DND-41 (cell line): ENCODE data around the gene ZKSCAN4.

Experiments used
- EZH2 ChIP-seq: IDR thresholded peaks from 3 replicates; pipeline ENCODE4 v1.6.1; 2012; ENCODE audit warnings: borderline replicate concordance, low read depth, mild to moderate bottlenecking, moderate library complexity, low read length, inconsistent platforms; ENCODE audit not compliant: severe bottlenecking
- TF ChIP-seq, protein P1 (sequence below): IDR thresholded peaks from 2 replicates; pipeline ENCODE4 v1.5.1; 2012; ENCODE audit warnings: borderline replicate concordance, low read length, moderate library complexity, mild to moderate bottlenecking; ENCODE audit not compliant: poor library complexity, severe bottlenecking; ENCODE audit errors: extremely low read depth

DNA sequence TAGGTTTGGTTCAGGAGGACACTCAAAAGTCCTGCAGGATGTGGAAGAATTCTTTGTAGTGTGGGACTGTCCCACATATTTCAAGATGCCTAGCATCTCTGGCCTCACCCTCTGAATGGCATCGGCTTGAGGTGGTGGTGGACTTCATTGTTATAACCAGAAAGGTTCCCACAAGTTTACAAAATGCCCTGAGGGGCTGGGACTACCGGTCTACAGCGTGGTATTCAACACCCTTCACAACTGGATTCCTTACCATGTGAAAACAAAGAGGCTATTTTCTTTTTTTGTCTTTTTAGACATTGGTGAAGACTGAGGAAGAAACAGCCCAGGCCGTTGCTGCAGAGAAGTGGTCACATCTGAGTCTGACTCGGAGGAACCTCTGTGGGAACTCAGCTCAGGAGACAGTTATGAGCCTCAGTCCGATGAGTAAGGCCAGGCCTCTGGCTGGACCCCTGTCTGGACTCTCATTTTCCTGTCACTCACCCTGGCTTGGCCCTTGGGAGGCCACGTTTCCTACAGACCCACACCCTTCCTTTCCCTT is 44.5 kb upstream of the ZKSCAN4 start:
- no peak for TF ChIP-seq EZH2
- TF ChIP-seq, protein P1, sequence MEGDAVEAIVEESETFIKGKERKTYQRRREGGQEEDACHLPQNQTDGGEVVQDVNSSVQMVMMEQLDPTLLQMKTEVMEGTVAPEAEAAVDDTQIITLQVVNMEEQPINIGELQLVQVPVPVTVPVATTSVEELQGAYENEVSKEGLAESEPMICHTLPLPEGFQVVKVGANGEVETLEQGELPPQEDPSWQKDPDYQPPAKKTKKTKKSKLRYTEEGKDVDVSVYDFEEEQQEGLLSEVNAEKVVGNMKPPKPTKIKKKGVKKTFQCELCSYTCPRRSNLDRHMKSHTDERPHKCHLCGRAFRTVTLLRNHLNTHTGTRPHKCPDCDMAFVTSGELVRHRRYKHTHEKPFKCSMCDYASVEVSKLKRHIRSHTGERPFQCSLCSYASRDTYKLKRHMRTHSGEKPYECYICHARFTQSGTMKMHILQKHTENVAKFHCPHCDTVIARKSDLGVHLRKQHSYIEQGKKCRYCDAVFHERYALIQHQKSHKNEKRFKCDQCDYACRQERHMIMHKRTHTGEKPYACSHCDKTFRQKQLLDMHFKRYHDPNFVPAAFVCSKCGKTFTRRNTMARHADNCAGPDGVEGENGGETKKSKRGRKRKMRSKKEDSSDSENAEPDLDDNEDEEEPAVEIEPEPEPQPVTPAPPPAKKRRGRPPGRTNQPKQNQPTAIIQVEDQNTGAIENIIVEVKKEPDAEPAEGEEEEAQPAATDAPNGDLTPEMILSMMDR: no peak
